Activated CD4-positive, alpha-beta T cell treated with anti-CD3 and anti-CD28 coated beads, Interleukin-2, Interleukin-6, amounts not matched to agents 100 ng/mL and 50 ng/mL, durations not matched to agents 16 hours and 8 hours (primary cell): Measurements from ENCODE around the gene LRCOL1.
A peak's percentile ranks its signal among the peaks of the same experiment; 100 is the strongest.
"Not testable (repeated sequence)": the region's sequence is repeated elsewhere in the genome, so short reads cannot be mapped to it uniquely, and the experiment has no call there.

ENCODE experiments used
- DNase-seq: peaks from one replicate; pipeline ENCODE4 v3.0.0-alpha.2; 2020

LRCOL1 gene

DNA sequence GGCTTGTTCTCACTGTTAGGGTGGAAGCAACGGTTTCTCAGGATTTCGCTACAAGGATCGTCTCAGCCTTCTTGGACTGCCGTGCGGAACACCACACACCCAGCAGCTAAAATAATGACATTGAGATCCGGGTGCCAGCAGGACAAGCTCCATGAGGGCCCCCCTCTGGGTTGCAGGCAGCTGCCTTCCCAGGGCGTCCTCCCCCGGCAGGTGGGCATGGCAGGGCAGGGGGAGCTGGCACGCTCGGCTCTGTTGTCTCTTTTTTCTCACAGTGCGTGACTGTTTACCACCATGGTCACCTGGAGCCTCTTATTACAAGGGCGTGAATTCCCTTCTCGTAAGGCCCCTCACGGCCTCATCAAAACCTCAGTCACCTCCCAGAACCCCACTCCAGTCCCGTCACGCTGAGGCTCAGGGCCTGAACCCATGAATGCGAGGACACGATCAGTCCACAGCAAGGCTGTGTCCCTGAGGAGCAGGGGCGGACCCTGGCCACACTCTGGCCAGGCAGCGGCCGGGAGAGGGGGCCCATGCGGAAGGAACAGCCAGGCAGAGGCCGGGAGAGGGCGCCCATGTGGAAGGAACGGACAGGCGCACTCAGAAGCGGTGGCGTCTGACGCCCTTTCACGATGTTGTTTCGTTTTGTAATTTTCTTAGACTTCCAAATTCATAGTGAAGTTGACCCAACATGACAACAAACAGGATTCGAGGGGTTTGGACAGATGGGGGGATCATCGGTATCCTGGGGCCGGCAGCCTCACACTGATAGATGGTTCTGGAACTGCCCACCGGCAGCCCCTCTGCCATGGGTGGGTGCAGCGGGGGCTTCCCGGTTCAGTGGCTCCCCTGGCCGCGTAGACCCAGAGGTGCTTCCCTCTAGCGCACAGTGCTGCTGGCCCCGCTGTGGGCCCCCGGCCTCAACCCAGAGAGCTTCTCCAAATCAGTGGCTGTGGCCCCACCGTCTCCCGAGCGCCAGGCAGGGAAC is 10.0 kb downstream of the LRCOL1 start:
- DNase-seq, result peak; percentile 17

GRCh38 chr12:132599502-132599901 is 10.9 kb downstream of the LRCOL1 start:
- DNase-seq, result not testable (repeated sequence)

GRCh38 chr12:132597333-132598316 is 12.8 kb downstream of the LRCOL1 start:
- DNase-seq, result peak; percentile 10

- no peak for DNase-seq
Observed at GRCh38 chr12:132596016-132596415, 14.4 kb downstream of the LRCOL1 start.

DNA sequence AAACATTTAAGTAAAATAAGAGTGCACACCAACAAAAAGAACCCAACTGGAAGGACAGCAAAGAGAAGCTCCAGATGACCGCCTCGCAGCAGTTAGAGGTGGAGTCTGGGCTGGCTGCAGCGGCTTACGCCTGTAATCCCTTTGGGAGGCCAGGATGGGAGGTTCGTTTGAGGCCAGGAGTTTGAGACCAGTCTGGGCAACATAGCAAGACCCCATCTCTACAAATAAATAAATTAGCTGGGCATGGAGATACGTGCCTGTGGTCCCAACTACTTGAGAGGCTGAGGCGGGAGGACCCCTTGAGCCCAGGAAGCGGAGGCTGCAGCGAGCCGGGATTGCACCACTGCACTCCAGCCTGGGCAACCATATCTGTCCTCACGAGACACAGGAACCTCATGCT is 15.2 kb downstream of the LRCOL1 start:
- DNase-seq, result no peak

- DNase-seq, result peak; percentile 29
Observed at GRCh38 chr12:132593938-132594358, 16.4 kb downstream of the LRCOL1 start.

DNA sequence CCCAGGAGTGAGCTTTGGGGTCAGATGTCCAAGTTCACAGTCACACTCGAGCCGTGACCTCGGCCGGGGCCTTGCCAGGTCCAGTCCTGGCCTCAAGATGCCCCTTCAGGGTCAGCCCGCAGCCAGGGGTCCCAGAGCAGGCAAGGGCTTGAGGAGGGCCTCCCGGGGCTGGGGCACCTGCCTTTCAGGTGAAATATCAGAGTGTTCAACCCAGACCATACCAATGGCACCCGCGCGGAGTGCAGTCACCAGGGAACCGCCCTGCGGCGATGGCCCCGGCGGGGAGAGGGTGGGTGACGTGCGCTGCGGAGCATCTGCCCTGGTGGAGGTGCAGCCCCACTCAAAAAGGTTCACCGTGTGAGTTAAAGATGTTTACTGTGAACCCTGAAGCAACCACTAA is 16.9 kb downstream of the LRCOL1 start:
- no peak for DNase-seq

DNA sequence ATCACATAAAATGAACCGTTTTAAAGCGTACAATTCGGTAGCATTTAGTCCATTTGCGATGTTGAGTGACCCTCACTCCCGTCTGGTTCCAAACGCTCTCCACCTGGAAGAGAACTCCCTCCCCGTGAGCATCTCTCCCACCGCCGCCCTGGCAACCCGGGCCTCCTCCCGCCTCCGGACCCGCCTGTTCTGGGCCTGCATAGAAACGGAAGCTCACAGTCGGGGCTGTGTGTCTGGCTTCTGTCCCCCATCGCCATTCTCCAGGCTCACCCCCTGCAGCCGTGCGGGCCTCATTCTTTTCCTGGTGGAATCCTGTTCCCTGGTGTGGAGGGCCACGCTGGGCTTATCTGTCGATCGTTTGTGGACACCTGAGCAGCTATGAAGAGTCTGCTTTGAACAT is 17.3 kb downstream of the LRCOL1 start:
- DNase-seq, result no peak

GRCh38 chr12:132592282-132592970 is 18.0 kb downstream of the LRCOL1 start:
- DNase-seq, result no peak

GRCh38 chr12:132591107-132591935 is 19.1 kb downstream of the LRCOL1 start:
- DNase-seq, result no peak

DNA sequence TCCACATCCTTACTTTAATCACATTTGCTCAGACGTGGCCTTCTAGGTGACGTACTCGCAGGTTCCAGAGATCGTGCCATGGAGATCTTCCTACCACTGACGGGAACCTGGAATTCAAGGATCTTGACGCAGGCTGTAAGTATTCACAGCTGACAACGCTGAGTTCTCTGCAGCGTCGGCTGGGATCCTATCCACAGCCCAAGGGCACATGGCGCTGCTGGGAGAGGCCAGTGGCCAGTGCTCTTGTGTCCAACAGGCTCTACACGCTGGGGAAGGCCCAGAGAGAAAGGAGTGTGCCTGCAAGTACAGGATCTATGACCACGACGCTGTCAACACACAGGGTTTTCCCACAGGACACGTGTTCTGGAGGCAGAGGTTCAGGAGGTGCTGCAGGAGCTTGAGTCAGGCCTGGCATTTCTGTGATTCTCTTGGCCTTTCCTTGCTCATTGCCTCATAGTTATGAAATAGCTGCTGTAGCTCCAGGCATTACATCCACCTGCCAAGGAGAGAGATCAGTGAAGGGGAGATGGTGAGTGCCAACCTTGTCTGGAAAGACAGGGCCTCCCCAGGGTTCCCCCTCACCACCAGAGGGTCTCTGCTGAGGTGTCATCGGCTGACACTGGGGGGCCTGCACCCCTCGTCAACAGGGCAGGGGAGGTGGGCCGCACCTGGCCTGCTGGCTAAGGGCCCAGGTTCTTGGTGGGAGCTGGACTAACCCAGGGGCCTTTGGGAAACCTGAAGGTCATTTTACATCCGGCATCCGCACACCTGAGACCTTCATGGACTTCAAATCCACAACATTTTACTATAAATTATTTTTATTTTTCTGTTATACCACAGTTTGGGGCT is 21.3 kb downstream of the LRCOL1 start:
- DNase-seq, result no peak

DNA sequence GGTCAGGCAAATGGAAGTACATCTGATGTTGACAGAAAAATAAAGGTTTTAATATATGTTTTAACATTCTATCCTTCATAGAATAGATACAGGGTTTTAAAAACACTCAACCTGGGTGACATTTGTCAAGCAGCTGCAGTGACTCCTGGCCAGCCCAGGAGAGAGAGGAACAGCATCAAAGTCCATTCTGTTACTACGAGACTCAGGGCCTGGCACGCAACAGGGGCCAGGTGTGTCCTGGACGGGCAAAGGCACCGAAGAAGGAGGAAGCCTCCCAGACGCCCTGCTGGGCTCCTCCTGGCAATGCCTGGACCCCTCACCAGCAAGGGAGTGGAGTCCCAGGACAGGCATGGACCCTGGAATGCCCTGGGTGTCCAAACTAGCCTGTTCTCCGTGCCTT is 22.1 kb downstream of the LRCOL1 start:
- no peak for DNase-seq

GRCh38 chr12:132587781-132588180 is 22.6 kb downstream of the LRCOL1 start:
- DNase-seq, result no peak

DNA sequence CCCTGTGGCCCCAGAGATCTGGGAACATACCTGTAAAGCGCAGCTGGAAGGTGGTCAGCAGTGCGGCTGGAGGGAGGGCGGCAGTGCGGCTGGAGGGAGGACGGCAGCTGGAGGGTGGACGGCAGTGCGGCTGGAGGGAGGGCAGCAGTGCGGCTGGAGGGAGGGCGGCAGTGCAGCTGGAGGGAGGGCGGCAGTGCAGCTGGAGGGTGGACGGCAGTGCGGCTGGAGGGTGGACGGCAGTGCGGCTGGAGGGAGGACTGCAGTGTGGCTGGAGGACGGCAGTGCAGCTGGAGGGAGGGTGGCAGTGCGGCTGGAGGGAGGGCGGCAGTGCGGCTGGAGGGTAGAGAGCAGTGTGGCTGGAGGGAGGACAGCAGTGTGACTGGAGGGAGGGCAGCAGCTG is 23.5 kb downstream of the LRCOL1 start:
- DNase-seq, result no peak

DNA sequence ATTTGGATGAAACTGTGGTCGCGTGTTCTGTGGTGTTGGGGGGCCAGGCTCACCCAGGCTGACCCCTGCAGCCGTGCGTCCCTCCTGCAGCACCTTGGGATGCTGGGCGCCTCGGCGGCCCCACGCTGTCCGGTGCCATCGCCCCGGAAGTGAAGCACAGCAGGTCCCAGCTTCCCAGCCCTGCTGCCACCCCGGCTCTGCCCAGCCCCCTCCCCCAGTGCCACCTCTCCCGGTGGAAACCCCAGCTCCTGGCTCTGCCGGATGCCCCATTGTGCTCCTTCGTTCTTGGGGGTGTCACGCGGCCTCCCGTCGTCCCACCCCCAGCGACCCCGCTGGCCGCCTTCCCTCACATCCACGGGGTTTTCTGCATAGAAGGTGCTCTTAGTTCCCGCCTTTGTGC is 25.2 kb downstream of the LRCOL1 start:
- no peak for DNase-seq

GRCh38 chr12:132584429-132584828 is 26.0 kb downstream of the LRCOL1 start:
- no peak for DNase-seq

GRCh38 chr12:132583736-132584135 is 26.6 kb downstream of the LRCOL1 start:
- DNase-seq, result no peak

DNA sequence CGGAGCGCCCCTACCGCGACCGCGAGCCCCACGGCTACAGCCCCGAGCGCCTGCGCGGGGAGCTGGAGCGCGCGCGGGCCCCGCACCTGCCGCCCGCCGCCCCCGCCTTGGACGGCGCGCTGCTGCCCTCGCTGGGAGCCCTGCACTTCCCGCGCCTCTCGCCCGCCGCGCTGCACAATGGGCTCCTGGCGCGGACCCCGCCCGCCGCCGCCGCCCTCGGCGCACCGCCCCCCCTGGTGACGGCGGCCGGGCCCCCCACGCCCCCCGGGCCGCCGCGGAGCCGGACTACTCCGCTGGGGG is 27.0 kb downstream of the LRCOL1 start:
- no peak for DNase-seq

- no peak for DNase-seq
Observed at GRCh38 chr12:132582582-132583410, 27.6 kb downstream of the LRCOL1 start.

- DNase-seq, result no peak
Observed at GRCh38 chr12:132582058-132582420, 28.3 kb downstream of the LRCOL1 start.
